Uterus (tissue), 2 donors: Measurements from ENCODE around the gene LDLRAD4.

Experiments
- CTCF ChIP-seq, 4 experiments: fragments of 200-600 bp in 2 of 4; fragments of 450-650 bp in 2 of 4; sonication (generic) in 2 of 4; IDR thresholded peaks; one replicate each; pipeline ENCODE4 v1.5.1; 2016 to 2019; ENCODE audit warnings: antibody characterized with exemption in 4 of 4, mild to moderate bottlenecking in 2 of 4, moderate library complexity in 1 of 4
- POLR2A ChIP-seq, 2 donors: fragments of 450-650 bp; IDR thresholded peaks; one replicate each; pipeline ENCODE4 v1.6.1; 2016; ENCODE audit warnings: antibody characterized with exemption in 2 of 2, mild to moderate bottlenecking in 1 of 2, moderate library complexity in 1 of 2

GRCh38 chr18:13241893-13242175, 23.3 kb downstream of the LDLRAD4 start:
- TF ChIP-seq POLR2A (IDR thresholded peaks at IDR 0.05) = no peak
- TF ChIP-seq CTCF (IDR thresholded peaks at IDR 0.05) = no peak
